NT2/D1 (cell line): ENCODE data around the gene DMD.

Source experiments
- DNase-seq: peaks from one replicate; pipeline ENCODE4 v3.0.0-alpha.2; 2011; ENCODE audit warnings: low read depth, low spot score
- H3K27me3 ChIP-seq: 2 replicates; pipeline ENCODE4 v1.6.0; 2011; ENCODE audit warnings: mild to moderate bottlenecking; ENCODE audit not compliant: insufficient read length, insufficient read depth
- H3K36me3 ChIP-seq: 2 replicates; pipeline ENCODE4 v1.6.1; 2011; ENCODE audit warnings: mild to moderate bottlenecking, low read length, mixed read lengths; ENCODE audit not compliant: insufficient read depth, insufficient read length
- H3K4me1 ChIP-seq: 2 replicates; pipeline ENCODE4 v1.5.1; 2011; ENCODE audit not compliant: insufficient read depth, insufficient read length
- H3K4me3 ChIP-seq: 2 replicates; pipeline ENCODE4 v1.5.1; 2011; ENCODE audit warnings: low read depth; ENCODE audit not compliant: insufficient read length
- H3K9ac ChIP-seq: 2 replicates; pipeline ENCODE4 v1.6.0; 2011; ENCODE audit warnings: low read depth; ENCODE audit not compliant: insufficient read length
- H3K9me3 ChIP-seq: 2 replicates; pipeline ENCODE4 v1.5.1; 2011; ENCODE audit warnings: mild to moderate bottlenecking, low read length; ENCODE audit not compliant: insufficient read depth
- SUZ12 ChIP-seq: IDR thresholded peaks from 2 replicates; pipeline ENCODE4 v1.6.1; 2011; ENCODE audit not compliant: insufficient read length, insufficient read depth; ENCODE audit errors: extremely low read depth
- YY1 ChIP-seq: IDR thresholded peaks from 2 replicates; pipeline ENCODE4 v1.6.1; 2011; ENCODE audit not compliant: insufficient read length, insufficient read depth
- ZNF274 ChIP-seq: IDR thresholded peaks from 2 replicates; pipeline ENCODE4 v1.6.1; 2011; ENCODE audit warnings: mild to moderate bottlenecking, low read depth, low read length

The DMD gene

GRCh38 chrX:32048285-32048684, 1163.1 kb downstream of the DMD start:
- no peak for TF ChIP-seq YY1
- no peak for TF ChIP-seq ZNF274
- no peak for TF ChIP-seq SUZ12
- no peak overlapping the region for H3K9ac ChIP-seq
- H3K4me1 ChIP-seq = no peaks in the 10 kb centered on the region
- no peak for DNase-seq
- H3K36me3 ChIP-seq = no peaks in the 10 kb centered on the region
- H3K4me3 ChIP-seq = no peak overlapping the region
- H3K9me3 ChIP-seq = no peaks in the 10 kb centered on the region
- H3K27me3 ChIP-seq = no peaks in the 10 kb centered on the region

GRCh38 chrX:32045149-32045548, 1166.2 kb downstream of the DMD start:
- no peak for TF ChIP-seq ZNF274
- H3K9me3 ChIP-seq = no peaks in the 10 kb centered on the region
- no peak overlapping the region for H3K9ac ChIP-seq
- H3K4me1 ChIP-seq = no peaks in the 10 kb centered on the region
- no peaks in the 10 kb centered on the region for H3K27me3 ChIP-seq
- H3K36me3 ChIP-seq = no peaks in the 10 kb centered on the region
- DNase-seq = no peak
- H3K4me3 ChIP-seq = no peak overlapping the region

- Histone ChIP-seq H3K27me3 (no peaks in the 10 kb centered on the region), H3K9me3 (no peaks in the 10 kb centered on the region), H3K4me3 (no peak overlapping the region), H3K9ac (no peak overlapping the region), H3K36me3 (no peaks in the 10 kb centered on the region), H3K4me1 (no peaks in the 10 kb centered on the region)
- TF ChIP-seq YY1 (no peak), SUZ12 (no peak), ZNF274 (no peak)
- DNase-seq = no peak
Measured at GRCh38 chrX:32041181-32041580, 1170.2 kb downstream of the DMD start.

- H3K36me3 ChIP-seq = no peaks in the 10 kb centered on the region
- no peak for DNase-seq
- no peaks in the 10 kb centered on the region for H3K9me3 ChIP-seq
- TF ChIP-seq YY1 = no peak
- TF ChIP-seq ZNF274 = no peak
- no peak for TF ChIP-seq SUZ12
- H3K4me3 ChIP-seq = no peak overlapping the region
- no peaks in the 10 kb centered on the region for H3K27me3 ChIP-seq
- H3K9ac ChIP-seq = no peak overlapping the region
- no peaks in the 10 kb centered on the region for H3K4me1 ChIP-seq
Measured at GRCh38 chrX:32026772-32027171, 1184.6 kb downstream of the DMD start.

- Histone ChIP-seq H3K27me3 (no peaks in the 10 kb centered on the region), H3K9me3 (no peaks in the 10 kb centered on the region), H3K4me3 (no peak overlapping the region), H3K4me1 (no peaks in the 10 kb centered on the region), H3K36me3 (no peaks in the 10 kb centered on the region), H3K9ac (no peak overlapping the region)
- DNase-seq = no peak
- TF ChIP-seq SUZ12 (no peak), ZNF274 (no peak), YY1 (no peak)
Measured at GRCh38 chrX:32024072-32024471, 1187.3 kb downstream of the DMD start.

GRCh38 chrX:32016195-32016594, 1195.2 kb downstream of the DMD start:
- Histone ChIP-seq H3K4me1 (no peaks in the 10 kb centered on the region), H3K9ac (no peak overlapping the region), H3K27me3 (no peaks in the 10 kb centered on the region), H3K36me3 (no peaks in the 10 kb centered on the region), H3K9me3 (no peaks in the 10 kb centered on the region), H3K4me3 (no peak overlapping the region)
- no peak for DNase-seq
- no peak for TF ChIP-seq YY1
- no peak for TF ChIP-seq SUZ12
- no peak for TF ChIP-seq ZNF274

- no peak for DNase-seq
- Histone ChIP-seq H3K36me3 (no peaks in the 10 kb centered on the region), H3K4me3 (no peak overlapping the region), H3K9me3 (no peaks in the 10 kb centered on the region), H3K4me1 (no peaks in the 10 kb centered on the region), H3K27me3 (no peaks in the 10 kb centered on the region), H3K9ac (no peak overlapping the region)
- TF ChIP-seq ZNF274 (no peak), YY1 (no peak), SUZ12 (no peak)
Measured at GRCh38 chrX:32010948-32011347, 1200.4 kb downstream of the DMD start.

- no peaks in the 10 kb centered on the region for H3K36me3 ChIP-seq
- no peak overlapping the region for H3K9ac ChIP-seq
- H3K4me1 ChIP-seq = no peaks in the 10 kb centered on the region
- DNase-seq = no peak
- no peak for TF ChIP-seq YY1
- TF ChIP-seq ZNF274 = no peak
- TF ChIP-seq SUZ12 = no peak
- no peaks in the 10 kb centered on the region for H3K27me3 ChIP-seq
- H3K4me3 ChIP-seq = no peak overlapping the region
- no peaks in the 10 kb centered on the region for H3K9me3 ChIP-seq
Measured at GRCh38 chrX:32010212-32010611, 1201.1 kb downstream of the DMD start.
